H9 (cell line): Measurements from ENCODE around the gene MARK4. TPM values are rescaled to one million over a fixed set of nuclear protein-coding genes. Genes with fewer than 3 reads are reported as not detected.
A peak's percentile ranks its signal among the peaks of the same experiment; 100 is the strongest.

Experiments used
- DNase-seq: peaks from one replicate; pipeline ENCODE4 v3.0.0-alpha.2; 2017
- H2AFZ ChIP-seq: one replicate; pipeline ENCODE4 v1.6.1; 2013; ENCODE audit warnings: mild to moderate bottlenecking, low read length, control low read depth, moderate library complexity
- H2AK5ac ChIP-seq: 2 replicates; pipeline ENCODE4 v1.6.1; 2013; ENCODE audit warnings: low read length, control low read depth, mixed read lengths; ENCODE audit not compliant: insufficient read length
- H2BK120ac ChIP-seq: one replicate; pipeline ENCODE4 v1.6.1; 2013; ENCODE audit warnings: low read depth, mild to moderate bottlenecking, low read length, control low read depth, inconsistent platforms; ENCODE audit not compliant: poor library complexity, severe bottlenecking
- H2BK12ac ChIP-seq: 2 replicates; pipeline ENCODE4 v1.6.1; 2013; ENCODE audit warnings: low read length, control low read depth, mixed read lengths, low read depth; ENCODE audit not compliant: insufficient read length
- H2BK15ac ChIP-seq: 2 replicates; pipeline ENCODE4 v1.6.1; 2013; ENCODE audit warnings: low read depth, low read length, control low read depth
- H2BK20ac ChIP-seq: one replicate; pipeline ENCODE4 v1.6.1; 2013; ENCODE audit warnings: low read depth, mild to moderate bottlenecking, low read length, control low read depth, inconsistent platforms; ENCODE audit not compliant: poor library complexity, severe bottlenecking
- H2BK5ac ChIP-seq: 2 replicates; pipeline ENCODE4 v1.6.1; 2013; ENCODE audit warnings: low read length, control low read depth, mixed read lengths; ENCODE audit not compliant: insufficient read length
- H3K14ac ChIP-seq: 2 replicates; pipeline ENCODE4 v1.6.1; 2013; ENCODE audit warnings: low read length, control low read depth; ENCODE audit not compliant: insufficient read depth
- H3K18ac ChIP-seq: 2 replicates; pipeline ENCODE4 v1.6.1; 2013; ENCODE audit warnings: low read depth, mild to moderate bottlenecking, mixed read lengths, low read length, control low read depth; ENCODE audit not compliant: insufficient read length
- H3K23ac ChIP-seq: 2 replicates; pipeline ENCODE4 v1.6.1; 2013; ENCODE audit warnings: low read length, control low read depth, mixed read lengths, low read depth; ENCODE audit not compliant: insufficient read length
- H3K23me2 ChIP-seq: 2 replicates; pipeline ENCODE4 v1.6.1; 2013; ENCODE audit warnings: low read depth, mild to moderate bottlenecking, mixed read lengths, low read length, control low read depth; ENCODE audit not compliant: insufficient read length, poor library complexity, severe bottlenecking
- H3K27ac ChIP-seq: 2 replicates; pipeline ENCODE4 v1.5.1; 2013; ENCODE audit warnings: low read length, control low read depth, mixed read lengths, low read depth; ENCODE audit not compliant: insufficient read length
- H3K27me3 ChIP-seq: 2 replicates; pipeline ENCODE4 v1.6.1; 2013; ENCODE audit warnings: low read length, control low read depth, inconsistent platforms; ENCODE audit not compliant: insufficient read depth
- H3K4ac ChIP-seq: 2 replicates; pipeline ENCODE4 v1.6.1; 2013; ENCODE audit warnings: low read depth, mild to moderate bottlenecking, control low read depth, inconsistent platforms, low read length, moderate library complexity
- H3K4me1 ChIP-seq: 2 replicates; pipeline ENCODE4 v1.6.1; 2013; ENCODE audit warnings: low read length, control low read depth, inconsistent platforms; ENCODE audit not compliant: insufficient read depth
- H3K4me2 ChIP-seq: 2 replicates; pipeline ENCODE4 v1.6.1; 2013; ENCODE audit warnings: low read length, control low read depth, mixed read lengths; ENCODE audit not compliant: insufficient read length, insufficient read depth
- H3K56ac ChIP-seq: 2 replicates; pipeline ENCODE4 v1.6.1; 2013; ENCODE audit warnings: low read depth, mild to moderate bottlenecking, mixed read lengths, low read length, control low read depth; ENCODE audit not compliant: insufficient read length
- H3K79me1 ChIP-seq: 2 replicates; pipeline ENCODE4 v1.6.1; 2013; ENCODE audit warnings: low read depth, mild to moderate bottlenecking, moderate library complexity, low read length, control low read depth, inconsistent platforms; ENCODE audit not compliant: insufficient read depth, poor library complexity, severe bottlenecking
- H3K79me2 ChIP-seq: 2 replicates; pipeline ENCODE4 v1.6.1; 2013; ENCODE audit warnings: low read length, control low read depth, inconsistent platforms; ENCODE audit not compliant: insufficient read depth
- H3K9ac ChIP-seq: 2 replicates; pipeline ENCODE4 v1.6.1; 2013; ENCODE audit warnings: low read length, control low read depth, mixed read lengths; ENCODE audit not compliant: insufficient read length; ENCODE audit errors: extremely low read depth
- H3K9me3 ChIP-seq: one replicate; pipeline ENCODE4 v1.6.1; 2013; ENCODE audit warnings: low read depth, low read length, inconsistent platforms; ENCODE audit not compliant: control insufficient read depth
- H3T11ph ChIP-seq: one replicate; pipeline ENCODE4 v1.6.1; 2013; ENCODE audit warnings: mild to moderate bottlenecking, low read length, control low read depth, inconsistent platforms
- H4K20me1 ChIP-seq: one replicate; pipeline ENCODE4 v1.6.1; 2013; ENCODE audit not compliant: control insufficient read depth, insufficient read length, insufficient read depth
- H4K5ac ChIP-seq: 2 replicates; pipeline ENCODE4 v1.6.1; 2013; ENCODE audit warnings: low read depth, mild to moderate bottlenecking, mixed read lengths, low read length, control low read depth; ENCODE audit not compliant: insufficient read length
- H4K8ac ChIP-seq: replicated peaks from 2 replicates; pipeline ENCODE4 v1.6.1; 2013; ENCODE audit warnings: low read length, control low read depth, mixed read lengths, low read depth; ENCODE audit not compliant: insufficient read length
- H4K91ac ChIP-seq: 2 replicates; pipeline ENCODE4 v1.6.1; 2013; ENCODE audit warnings: low read depth, mild to moderate bottlenecking, moderate library complexity, mixed read lengths, low read length, control low read depth; ENCODE audit not compliant: insufficient read length
- H3K27ac Mint-ChIP-seq, 3 experiments: 2 replicates in 2 of 3; 3 replicates in 1 of 3; pipeline ENCODE4 v1.8.0; 2020 to 2021; ENCODE audit warnings: mixed read lengths in 3 of 3, mild to moderate bottlenecking in 1 of 3, moderate library complexity in 1 of 3
- H3K27me3 Mint-ChIP-seq: 2 replicates; pipeline ENCODE4 v1.8.0; 2021; ENCODE audit warnings: low read depth, mild to moderate bottlenecking, moderate library complexity, mixed read lengths
- H3K36me3 Mint-ChIP-seq, 3 experiments: 2 replicates in 2 of 3; 3 replicates in 1 of 3; pipeline ENCODE4 v1.8.0; 2020 to 2021; ENCODE audit warnings: low read depth in 3 of 3, mixed read lengths in 3 of 3; ENCODE audit not compliant: insufficient read depth in 1 of 3
- H3K4me1 Mint-ChIP-seq, 2 experiments: 2 replicates each; pipeline ENCODE4 v1.8.0; 2020; ENCODE audit warnings: mixed read lengths in 2 of 2
- H3K4me3 Mint-ChIP-seq, 2 experiments: 2 replicates in 1 of 2; 3 replicates in 1 of 2; pipeline ENCODE4 v1.8.0; 2020 to 2021; ENCODE audit warnings: mild to moderate bottlenecking in 2 of 2, mixed read lengths in 2 of 2, moderate library complexity in 1 of 2
- H3K9me3 Mint-ChIP-seq, 2 experiments: 2 replicates in 1 of 2; 3 replicates in 1 of 2; pipeline ENCODE4 v1.8.0; 2020; ENCODE audit warnings: mild to moderate bottlenecking in 2 of 2, mixed read lengths in 2 of 2, moderate library complexity in 1 of 2
- CTCF ChIP-seq: fragments of 200-600 bp; sonication (generic); conservative IDR thresholded peaks from 3 replicates; pipeline ENCODE4 v1.8.0; 2021; ENCODE audit warnings: antibody characterized with exemption, mild to moderate bottlenecking
- WGBS: extraction: QIAGEN DNeasy Blood & Tissue Kit; methylation state at CpG from one replicate; pipeline ENCODE4 v1.1.7; 2013; ENCODE audit warnings: missing lambda C conversion rate, low lambda C conversion rate, mixed read lengths; ENCODE audit not compliant: insufficient read length; ENCODE audit errors: extremely low coverage; 5-methylcytosine and 5-hydroxymethylcytosine counted together
- total RNA-seq: library from RNA; stranded (reverse); gene quantifications from 2 replicates; pipeline ENCODE4 v1.2.1, GENCODE V29; 2021

MARK4 gene
- total RNA-seq, 1 experiment from 2014 or later: 44.7 TPM

GRCh38 chr19:45352914-45353796 lies 102.1 kb downstream of the MARK4 start:
- Histone ChIP-seq H4K20me1 (peaks cover 2% of the 10 kb centered on the region), H3K79me2 (no peaks in the 10 kb centered on the region), H3K27ac (no peak overlapping the region), H4K5ac (no peak overlapping the region), H3K18ac (no peak overlapping the region), H3K79me1 (no peaks in the 10 kb centered on the region), H3K23ac (no peak overlapping the region), H2AK5ac (no peak overlapping the region), H4K91ac (no peak overlapping the region), H3K27me3 (no peaks in the 10 kb centered on the region), H2AFZ (no peak overlapping the region), H3K4ac (no peak overlapping the region), H3K23me2 (no peaks in the 10 kb centered on the region), H3K14ac (no peak overlapping the region), H2BK5ac (no peak overlapping the region), H2BK12ac (no peak overlapping the region), H3K4me1 (no peaks in the 10 kb centered on the region), H3K4me2 (no peak overlapping the region), H4K8ac (no peak overlapping the region), H3T11ph (no peak overlapping the region), H2BK20ac (no peak overlapping the region), H3K9me3 (no peaks in the 10 kb centered on the region), H3K56ac (no peak overlapping the region), H3K9ac (no peak overlapping the region), H2BK15ac (no peak overlapping the region), H2BK120ac (no peak overlapping the region)
- TF ChIP-seq CTCF: no peak
- Mint-ChIP-seq H3K27ac (peak overlapping the region in 1 of 3 experiments; percentile 65; a peak in 1 of 7 replicates), H3K36me3 (peaks cover 53 to 91% (median 86%) of the 10 kb centered on the region in 3 experiments; a peak in 6 of 7 replicates), H3K4me1 (peaks cover 5 to 11% of the 10 kb centered on the region in 2 experiments; a peak in 3 of 4 replicates), H3K9me3 (no peaks in the 10 kb centered on the region), H3K27me3 (no peaks in the 10 kb centered on the region), H3K4me3 (peak overlapping the region in 1 of 2 experiments; percentile 22; a peak in 1 of 5 replicates)
- no CpG with 5 or more reads among the region's 20 CpGs for WGBS
- no peak for DNase-seq
